Upper lobe of left lung (tissue), 4 donors: Measurements from ENCODE around the gene ACTL6B.

Source experiments
- CTCF ChIP-seq, 6 experiments: fragments of 450-650 bp in 4 of 6; fragments of 200-600 bp in 2 of 6; sonication (generic) in 2 of 6; IDR thresholded peaks; one replicate each; pipeline ENCODE4 v1.5.1; 2016 to 2019; ENCODE audit warnings: antibody characterized with exemption in 6 of 6
- POLR2A ChIP-seq, 4 donors: fragments of 450-650 bp; IDR thresholded peaks; one replicate each; pipeline ENCODE4 v1.5.1; 2016 to 2017; ENCODE audit warnings: antibody characterized with exemption in 4 of 4, mild to moderate bottlenecking in 2 of 4
- POLR2AphosphoS5 ChIP-seq, 2 donors: sonication (generic); formaldehyde crosslinking; IDR thresholded peaks; one replicate each; pipeline ENCODE4 v1.5.1; 2017; ENCODE audit warnings: antibody characterized with exemption in 2 of 2

- no peak for TF ChIP-seq CTCF (IDR thresholded peaks at IDR 0.05)
- no peak for TF ChIP-seq POLR2A (IDR thresholded peaks at IDR 0.05)
- TF ChIP-seq POLR2AphosphoS5 (IDR thresholded peaks at IDR 0.05) = no peak
Measured at GRCh38 chr7:100685049-100685605, 28.9 kb upstream of the ACTL6B start.
